Activated T-helper 1 cell treated with anti-CD3 and anti-CD28 coated beads, Interleukin-12 subunit alpha, Interleukin-12 subunit beta, Interleukin-2, Interleukin-4 antibody, amounts not matched to agents 30 ng/mL and 10 ng/mL and 1 ng/mL, durations not matched to agents 14 hours and 24 hours and 36 hours (primary cell): ENCODE data around the gene BBS5. TPM values are rescaled to one million over a fixed set of nuclear protein-coding genes. Genes with fewer than 3 reads are reported as not detected.
"Not testable (repeated sequence)": the region's sequence is repeated elsewhere in the genome, so short reads cannot be mapped to it uniquely, and the experiment has no call there.

ENCODE experiments used
- DNase-seq: peaks from one replicate; pipeline ENCODE4 v3.0.0; 2021; ENCODE audit warnings: low spot score
- H3K27ac Mint-ChIP-seq: one replicate; pipeline ENCODE4 v1.8.0; 2021; ENCODE audit warnings: mild to moderate bottlenecking, mixed read lengths
- H3K27me3 Mint-ChIP-seq: one replicate; pipeline ENCODE4 v1.8.0; 2022; ENCODE audit warnings: mild to moderate bottlenecking, moderate library complexity, mixed read lengths; ENCODE audit not compliant: insufficient read depth
- H3K36me3 Mint-ChIP-seq: one replicate; pipeline ENCODE4 v1.8.0; 2021; ENCODE audit warnings: low read depth, mixed read lengths
- H3K4me1 Mint-ChIP-seq: one replicate; pipeline ENCODE4 v1.8.0; 2021; ENCODE audit warnings: low read depth, mixed read lengths
- H3K4me3 Mint-ChIP-seq: one replicate; pipeline ENCODE4 v1.8.0; 2021; ENCODE audit warnings: mild to moderate bottlenecking, moderate library complexity, mixed read lengths
- H3K9me3 Mint-ChIP-seq: one replicate; pipeline ENCODE4 v1.8.0; 2021; ENCODE audit warnings: mixed read lengths
- intact Hi-C: fragments of 100-400 bp; cut with micrococcal nuclease; formaldehyde crosslinking; loops from one replicate; pipeline ENCODE4 v1.15.1; 2024
- total RNA-seq: library from RNA; stranded (reverse); gene quantifications from 2 replicates; pipeline ENCODE4 v1.2.3, GENCODE V29; 2022

The BBS5 gene
- total RNA-seq, 1 donor from 2014 or later = 3.3 TPM

DNA sequence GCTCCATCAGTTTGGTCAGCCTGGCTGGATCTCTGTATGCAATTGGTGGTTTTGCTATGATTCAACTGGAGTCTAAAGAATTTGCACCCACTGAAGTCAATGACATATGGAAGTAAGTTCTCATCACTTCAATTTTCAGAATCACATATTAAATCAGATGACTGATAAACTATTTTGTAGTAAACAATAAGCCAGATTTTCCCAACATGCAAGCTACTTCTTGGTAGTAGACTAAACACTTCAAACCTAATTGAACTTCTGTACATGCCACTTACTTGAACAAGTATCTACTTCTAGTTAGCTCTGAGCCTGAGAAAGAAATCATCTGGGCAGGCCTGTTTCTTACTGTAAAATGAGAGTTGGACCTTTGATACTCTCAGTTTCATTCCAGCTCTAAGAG, 41.6 kb downstream of the BBS5 start:
- intact Hi-C loops = no loop called here
- H3K9me3 Mint-ChIP-seq = no peaks in the 10 kb centered on the region
- no peak overlapping the region for H3K27ac Mint-ChIP-seq
- no peak overlapping the region for H3K4me3 Mint-ChIP-seq
- DNase-seq = no peak
- H3K4me1 Mint-ChIP-seq = no peaks in the 10 kb centered on the region
- H3K27me3 Mint-ChIP-seq = peaks cover 2% of the 10 kb centered on the region
- no peaks in the 10 kb centered on the region for H3K36me3 Mint-ChIP-seq

- intact Hi-C loops = no loop called here
- DNase-seq = no peak
- H3K4me3 Mint-ChIP-seq = no peak overlapping the region
- H3K27ac Mint-ChIP-seq = no peak overlapping the region
- no peaks in the 10 kb centered on the region for H3K27me3 Mint-ChIP-seq
- peaks cover 2% of the 10 kb centered on the region for H3K36me3 Mint-ChIP-seq
- H3K4me1 Mint-ChIP-seq = no peaks in the 10 kb centered on the region
- H3K9me3 Mint-ChIP-seq = no peaks in the 10 kb centered on the region
Observed at GRCh38 chr2:169523681-169524080, 44.4 kb downstream of the BBS5 start.

GRCh38 chr2:169525434-169525833, 46.1 kb downstream of the BBS5 start:
- H3K4me1 Mint-ChIP-seq = no peaks in the 10 kb centered on the region
- H3K27me3 Mint-ChIP-seq = no peaks in the 10 kb centered on the region
- DNase-seq = no peak
- H3K36me3 Mint-ChIP-seq = peaks cover 10% of the 10 kb centered on the region
- H3K27ac Mint-ChIP-seq = no peak overlapping the region
- no peak overlapping the region for H3K4me3 Mint-ChIP-seq
- H3K9me3 Mint-ChIP-seq = no peaks in the 10 kb centered on the region
- intact Hi-C loops = loop anchor here (5.0 kb wide), 1 partner anchor 352 kb away; no protein-coding TSS in a partner anchor

DNA sequence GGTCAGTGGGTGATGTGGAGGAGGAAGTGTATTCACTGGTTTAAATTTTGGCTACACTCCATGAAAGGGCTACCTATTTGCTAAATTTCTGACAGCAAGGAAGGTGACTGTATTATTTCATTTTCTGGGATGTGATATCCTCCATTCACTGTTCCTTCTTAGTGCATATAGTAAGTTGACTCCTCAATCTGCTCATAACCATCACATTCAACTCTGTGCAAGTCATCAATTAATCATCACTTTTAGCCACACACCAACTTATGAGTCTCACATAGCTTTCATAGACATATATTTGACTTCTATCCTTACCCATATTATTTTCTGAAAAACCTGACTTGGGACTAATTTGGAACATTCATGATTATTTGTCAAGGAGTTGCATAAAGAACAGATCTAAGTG, 47.2 kb downstream of the BBS5 start:
- Mint-ChIP-seq H3K9me3 (no peaks in the 10 kb centered on the region), H3K36me3 (peaks cover 12% of the 10 kb centered on the region), H3K4me3 (no peak overlapping the region), H3K4me1 (no peaks in the 10 kb centered on the region), H3K27me3 (no peaks in the 10 kb centered on the region), H3K27ac (no peak overlapping the region)
- no peak for DNase-seq
- intact Hi-C loops = loop anchor here (5.0 kb wide), 1 partner anchor 351 kb away; no protein-coding TSS in a partner anchor

- Mint-ChIP-seq H3K4me1 (no peaks in the 10 kb centered on the region), H3K9me3 (no peaks in the 10 kb centered on the region), H3K27me3 (no peaks in the 10 kb centered on the region), H3K4me3 (no peak overlapping the region), H3K36me3 (peaks cover 17% of the 10 kb centered on the region), H3K27ac (no peak overlapping the region)
- DNase-seq = peak; percentile 55
- intact Hi-C loops = loop anchor here (1.0 to 5.0 kb wide), 4 partner anchors 148 to 400 kb away; no protein-coding TSS in a partner anchor
Observed at GRCh38 chr2:169528271-169528701, 49.0 kb downstream of the BBS5 start.

DNA sequence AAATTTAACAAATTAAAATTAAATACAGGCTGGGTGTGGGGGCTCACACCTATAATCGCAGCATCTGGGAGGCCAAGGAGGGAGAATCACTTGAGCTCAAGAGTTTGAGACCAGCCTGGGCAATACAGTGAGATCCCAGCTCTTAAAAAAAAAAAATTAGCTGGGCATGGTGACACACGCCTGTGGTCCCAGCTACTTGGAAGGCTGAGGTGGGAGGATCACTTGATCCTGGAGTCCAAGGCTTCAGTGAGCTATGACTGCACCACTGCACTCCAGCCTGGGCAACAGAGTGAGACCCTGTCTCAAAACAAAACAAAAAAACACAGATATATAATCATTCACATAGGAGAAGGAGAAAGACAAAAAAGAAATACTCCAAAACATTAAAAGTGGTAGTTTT, 60.2 kb downstream of the BBS5 start:
- H3K9me3 Mint-ChIP-seq, H3K4me3 Mint-ChIP-seq, H3K27ac Mint-ChIP-seq, H3K4me1 Mint-ChIP-seq, intact Hi-C loops, DNase-seq, H3K27me3 Mint-ChIP-seq: not testable (repeated sequence)
- peaks cover 20% of the 10 kb centered on the region for H3K36me3 Mint-ChIP-seq

DNA sequence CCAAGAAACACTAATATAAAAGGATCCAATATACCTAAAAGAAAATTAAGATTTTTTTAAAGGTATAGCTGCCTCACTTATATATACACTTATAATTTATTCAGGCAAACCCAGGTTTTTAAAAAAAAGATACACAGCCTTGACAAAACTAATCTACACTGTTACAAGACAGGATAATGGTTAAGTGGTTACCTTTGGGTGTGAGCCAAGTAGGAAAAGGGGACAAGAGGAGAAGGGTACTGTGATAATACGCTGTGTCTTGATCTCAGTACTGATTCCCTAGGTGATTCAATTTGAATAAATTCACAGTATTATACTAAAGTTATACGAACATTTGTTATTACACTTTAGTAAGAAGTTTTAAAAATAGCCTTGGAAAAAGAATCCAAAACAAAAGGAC, 60.9 kb downstream of the BBS5 start:
- Mint-ChIP-seq H3K36me3 (peaks cover 22% of the 10 kb centered on the region), H3K4me3 (no peak overlapping the region), H3K27ac (no peak overlapping the region), H3K4me1 (no peaks in the 10 kb centered on the region), H3K27me3 (no peaks in the 10 kb centered on the region), H3K9me3 (no peaks in the 10 kb centered on the region)
- intact Hi-C loops = no loop called here
- DNase-seq = no peak

- Mint-ChIP-seq H3K36me3 (peaks cover 32% of the 10 kb centered on the region), H3K4me1 (no peaks in the 10 kb centered on the region), H3K9me3 (no peaks in the 10 kb centered on the region), H3K4me3 (no peak overlapping the region), H3K27ac (no peak overlapping the region), H3K27me3 (no peaks in the 10 kb centered on the region)
- no peak for DNase-seq
- intact Hi-C loops = no loop called here
Observed at GRCh38 chr2:169542433-169542832, 63.1 kb downstream of the BBS5 start.

DNA sequence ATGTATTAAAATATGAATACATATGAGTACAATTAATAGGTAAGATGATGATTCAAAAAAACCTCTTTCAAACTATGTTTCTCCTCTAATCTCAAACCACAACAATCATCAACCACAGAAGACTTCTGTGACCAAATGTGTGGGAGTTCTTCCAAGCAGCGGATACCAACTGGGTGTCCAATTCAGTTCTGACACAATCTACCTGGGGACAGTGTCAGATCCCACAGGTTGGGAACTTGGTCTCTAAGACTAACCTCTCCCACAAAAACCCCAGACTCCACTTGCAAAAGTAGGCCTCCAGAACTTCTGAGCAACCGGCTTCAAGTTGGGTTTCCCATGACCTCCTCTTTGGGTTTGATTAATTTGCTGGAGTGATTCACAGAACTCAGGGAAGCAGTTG, 67.5 kb downstream of the BBS5 start:
- Mint-ChIP-seq H3K27me3 (no peaks in the 10 kb centered on the region), H3K27ac (peak overlapping the region; percentile 34), H3K4me1 (no peaks in the 10 kb centered on the region), H3K36me3 (peaks cover 25% of the 10 kb centered on the region), H3K9me3 (no peaks in the 10 kb centered on the region), H3K4me3 (no peak overlapping the region)
- no peak for DNase-seq
- intact Hi-C loops = no loop called here

Other genes starting within 250 kb of the BBS5 start
- 0.05 and 0.17 TPM in 2 replicates for gene LRP2, start 117.0 kb upstream of the BBS5 start, total RNA-seq
- not detected in 2 replicates for gene KLHL41, start 30.2 kb downstream of the BBS5 start, total RNA-seq
- 50.3 and 50.4 TPM in 2 replicates for gene FASTKD1, start 94.4 kb downstream of the BBS5 start, total RNA-seq
- gene PPIG, start 104.9 kb downstream of the BBS5 start, total RNA-seq = 54.2 and 56.3 TPM in 2 replicates
- not detected in 2 replicates for gene CFAP210, start 214.9 kb downstream of the BBS5 start, total RNA-seq
- 4.5 and 4.6 TPM in 2 replicates for gene PHOSPHO2, start 215.0 kb downstream of the BBS5 start, total RNA-seq